Mononuclear cell (primary cell): ENCODE measurements around the gene SLC5A1. TPM values are rescaled to one million over a fixed set of nuclear protein-coding genes. Genes with fewer than 3 reads are reported as not detected.
A peak's percentile ranks its signal among the peaks of the same experiment; 100 is the strongest.
"Not testable (repeated sequence)": the region's sequence is repeated elsewhere in the genome, so short reads cannot be mapped to it uniquely, and the experiment has no call there.

Experiments
- H3K27me3 ChIP-seq: 2 replicates; pipeline ENCODE4 v1.6.0; 2011; ENCODE audit warnings: low read length, control low read depth; ENCODE audit not compliant: insufficient read depth
- H3K4me1 ChIP-seq: 2 replicates; pipeline ENCODE4 v1.5.1; 2011; ENCODE audit warnings: mild to moderate bottlenecking, low read length, control low read depth; ENCODE audit not compliant: insufficient read depth
- H3K4me3 ChIP-seq: 2 replicates; pipeline ENCODE4 v1.5.1; 2011; ENCODE audit warnings: mild to moderate bottlenecking, low read length, moderate library complexity
- H3K9me3 ChIP-seq: 2 replicates; pipeline ENCODE4 v1.5.1; 2011; ENCODE audit warnings: low read depth, mild to moderate bottlenecking, control low read depth, low read length
- total RNA-seq: library from RNA; depleted of rRNA; stranded (reverse); fragments of >200 nt; gene quantifications from one replicate; pipeline ENCODE4 v1.2.3, GENCODE V29; 2012

SLC5A1 gene
- total RNA-seq, 1 donor = not detected

DNA sequence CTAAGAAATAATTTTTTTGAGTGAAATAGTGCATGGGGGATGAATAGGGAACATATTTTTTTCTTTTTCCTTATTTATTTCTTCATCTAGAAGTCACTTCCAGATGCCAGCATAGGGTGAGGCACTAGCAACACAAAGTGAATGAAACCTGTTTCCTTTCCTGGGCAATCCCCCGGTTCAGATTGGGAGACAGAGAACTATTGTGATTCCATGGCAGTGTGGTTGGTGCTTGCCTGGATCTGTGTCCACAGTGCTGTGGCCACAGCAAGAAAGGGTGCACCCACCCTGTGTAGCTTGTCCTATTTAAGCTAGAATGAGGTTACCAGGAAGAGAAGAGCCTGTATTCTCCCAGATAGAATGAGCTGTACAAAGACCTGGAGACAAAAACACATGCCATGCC lies 57.6 kb downstream of the SLC5A1 start:
- Histone ChIP-seq H3K4me3 (no peak overlapping the region), H3K4me1 (no peaks in the 10 kb centered on the region), H3K9me3 (no peaks in the 10 kb centered on the region), H3K27me3 (peaks cover 3% of the 10 kb centered on the region)

- H3K9me3 ChIP-seq = no peaks in the 10 kb centered on the region
- peaks cover 3% of the 10 kb centered on the region for H3K27me3 ChIP-seq
- no peaks in the 10 kb centered on the region for H3K4me1 ChIP-seq
- no peak overlapping the region for H3K4me3 ChIP-seq
Measured at GRCh38 chr22:32103658-32104315, 60.7 kb downstream of the SLC5A1 start.

DNA sequence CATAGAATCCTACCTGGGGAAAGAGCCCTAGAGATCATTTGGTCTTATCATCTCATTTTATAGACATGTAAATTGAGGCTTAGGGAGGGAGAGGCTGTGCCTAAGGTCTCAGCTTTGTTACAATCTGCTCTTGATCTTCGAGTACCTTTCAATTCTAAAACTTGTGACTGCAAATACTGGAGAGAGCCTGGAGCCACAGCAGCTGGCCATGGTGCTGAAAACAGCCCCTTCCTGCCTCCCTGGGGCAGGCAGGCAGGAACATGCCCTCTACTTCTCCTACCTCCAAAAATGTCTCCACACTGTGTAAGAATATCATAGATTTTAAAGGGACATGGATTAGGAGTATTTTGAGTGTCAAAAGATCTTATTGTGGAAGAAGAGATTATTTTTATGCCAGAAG lies 63.9 kb downstream of the SLC5A1 start:
- H3K27me3 ChIP-seq = peaks cover 8% of the 10 kb centered on the region
- H3K4me1 ChIP-seq = no peaks in the 10 kb centered on the region
- no peaks in the 10 kb centered on the region for H3K9me3 ChIP-seq
- no peak overlapping the region for H3K4me3 ChIP-seq

- no peaks in the 10 kb centered on the region for H3K4me1 ChIP-seq
- peaks cover 5% of the 10 kb centered on the region for H3K27me3 ChIP-seq
- H3K9me3 ChIP-seq = no peaks in the 10 kb centered on the region
- no peak overlapping the region for H3K4me3 ChIP-seq
Measured at GRCh38 chr22:32112380-32112779, 69.3 kb downstream of the SLC5A1 start.

- no peaks in the 10 kb centered on the region for H3K4me1 ChIP-seq
- no peaks in the 10 kb centered on the region for H3K9me3 ChIP-seq
- H3K4me3 ChIP-seq = no peak overlapping the region
- no peaks in the 10 kb centered on the region for H3K27me3 ChIP-seq
Measured at GRCh38 chr22:32119568-32120235, 76.6 kb downstream of the SLC5A1 start.

GRCh38 chr22:32120603-32121002 lies 77.5 kb downstream of the SLC5A1 start:
- no peaks in the 10 kb centered on the region for H3K27me3 ChIP-seq
- H3K4me3 ChIP-seq = no peak overlapping the region
- H3K4me1 ChIP-seq = no peaks in the 10 kb centered on the region
- H3K9me3 ChIP-seq = no peaks in the 10 kb centered on the region

DNA sequence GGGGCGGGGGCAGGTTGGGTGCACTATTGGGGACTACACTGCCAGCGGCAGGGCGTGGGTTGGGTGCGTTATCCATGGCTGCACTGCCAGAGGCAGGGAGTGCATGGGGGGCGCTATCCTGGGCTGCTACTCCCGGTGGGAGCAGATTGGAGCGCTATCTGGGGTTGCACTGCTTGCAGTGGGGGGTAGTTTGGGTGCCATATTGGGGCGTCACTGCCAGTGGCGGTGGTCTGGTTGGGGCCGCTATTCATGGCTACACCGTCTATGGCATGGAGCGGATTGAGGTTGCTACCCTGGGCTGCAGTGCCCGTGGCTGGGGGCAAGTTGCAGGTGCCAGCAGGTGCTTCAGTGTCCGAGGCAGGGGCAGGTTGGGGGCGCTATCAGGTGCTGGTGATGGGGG lies 79.8 kb downstream of the SLC5A1 start:
- H3K4me3 ChIP-seq = no peak overlapping the region
- H3K9me3 ChIP-seq = no peaks in the 10 kb centered on the region
- H3K27me3 ChIP-seq = no peaks in the 10 kb centered on the region
- no peaks in the 10 kb centered on the region for H3K4me1 ChIP-seq

DNA sequence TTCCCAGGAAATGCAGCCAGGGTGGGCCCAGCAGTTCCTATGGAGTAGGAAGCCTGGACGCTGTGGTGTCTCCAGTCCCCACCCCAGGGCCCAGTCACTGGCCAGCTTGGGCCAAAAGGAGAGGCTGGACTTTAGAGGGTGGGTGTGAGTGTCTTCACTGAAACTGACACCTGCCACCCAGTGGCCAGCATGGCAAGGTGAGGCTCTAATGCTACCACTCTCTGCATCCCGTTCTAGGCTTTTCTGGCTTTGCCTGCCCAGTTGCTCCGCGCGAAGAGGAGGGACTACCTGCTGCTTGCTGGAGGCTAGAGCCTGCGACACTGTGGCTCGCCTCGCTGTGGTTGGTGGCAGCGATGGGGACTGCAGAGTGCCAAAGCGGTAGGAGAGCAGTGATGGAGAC lies 80.6 kb downstream of the SLC5A1 start:
- Histone ChIP-seq H3K9me3 (no peaks in the 10 kb centered on the region), H3K27me3 (no peaks in the 10 kb centered on the region), H3K4me1 (no peaks in the 10 kb centered on the region), H3K4me3 (no peak overlapping the region)

DNA sequence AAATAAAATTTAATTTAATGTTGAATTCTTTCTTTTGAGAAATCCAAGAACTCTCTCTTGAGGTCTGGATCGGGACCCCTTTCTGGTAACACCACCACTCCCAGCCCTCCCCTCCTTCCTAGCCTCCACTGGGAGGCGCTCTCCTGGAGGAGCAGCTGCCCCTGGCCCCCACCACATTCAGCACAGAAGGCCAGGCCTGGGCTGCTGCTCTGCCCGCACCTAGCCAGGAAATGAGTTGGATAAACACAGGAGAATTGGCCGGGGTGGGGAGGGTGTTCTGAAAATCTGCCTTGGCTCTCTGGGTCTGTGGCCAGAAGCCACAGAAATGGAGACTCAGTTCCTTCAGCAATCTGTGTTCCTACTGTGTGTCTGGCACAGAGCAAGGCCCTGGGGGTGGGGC lies 84.8 kb downstream of the SLC5A1 start:
- H3K27me3 ChIP-seq = no peaks in the 10 kb centered on the region
- no peaks in the 10 kb centered on the region for H3K4me1 ChIP-seq
- no peaks in the 10 kb centered on the region for H3K9me3 ChIP-seq
- H3K4me3 ChIP-seq = no peak overlapping the region

- no peaks in the 10 kb centered on the region for H3K27me3 ChIP-seq
- no peaks in the 10 kb centered on the region for H3K9me3 ChIP-seq
- H3K4me1 ChIP-seq = no peaks in the 10 kb centered on the region
- no peak overlapping the region for H3K4me3 ChIP-seq
Measured at GRCh38 chr22:32130464-32130863, 87.4 kb downstream of the SLC5A1 start.

- Histone ChIP-seq H3K4me1 (peaks cover under 1% of the 10 kb centered on the region), H3K4me3 (no peak overlapping the region), H3K9me3 (no peaks in the 10 kb centered on the region), H3K27me3 (no peaks in the 10 kb centered on the region)
Measured at GRCh38 chr22:32132126-32132525, 89.1 kb downstream of the SLC5A1 start.

DNA sequence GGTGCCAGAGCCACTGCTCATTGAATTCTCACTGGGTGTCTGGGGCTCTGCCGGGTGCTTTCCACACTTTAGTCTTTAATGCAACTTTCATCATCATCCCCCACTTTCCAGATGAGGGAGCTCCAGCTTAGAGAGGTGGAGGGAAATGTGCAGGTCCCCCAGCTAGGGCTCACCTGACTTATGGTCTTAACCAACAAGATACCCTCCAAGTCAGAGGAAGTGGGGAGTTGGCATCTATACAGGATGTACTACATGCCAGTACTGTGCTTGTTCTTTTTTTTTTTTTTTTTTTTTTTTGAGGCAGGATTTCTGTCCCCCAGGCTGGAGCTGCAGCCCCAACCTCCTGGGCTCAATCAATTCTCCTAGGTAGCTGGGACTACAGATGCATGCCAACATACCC lies 89.7 kb downstream of the SLC5A1 start:
- Histone ChIP-seq H3K9me3 (no peaks in the 10 kb centered on the region), H3K4me3 (no peak overlapping the region), H3K27me3 (no peaks in the 10 kb centered on the region), H3K4me1 (peaks cover 7% of the 10 kb centered on the region)

DNA sequence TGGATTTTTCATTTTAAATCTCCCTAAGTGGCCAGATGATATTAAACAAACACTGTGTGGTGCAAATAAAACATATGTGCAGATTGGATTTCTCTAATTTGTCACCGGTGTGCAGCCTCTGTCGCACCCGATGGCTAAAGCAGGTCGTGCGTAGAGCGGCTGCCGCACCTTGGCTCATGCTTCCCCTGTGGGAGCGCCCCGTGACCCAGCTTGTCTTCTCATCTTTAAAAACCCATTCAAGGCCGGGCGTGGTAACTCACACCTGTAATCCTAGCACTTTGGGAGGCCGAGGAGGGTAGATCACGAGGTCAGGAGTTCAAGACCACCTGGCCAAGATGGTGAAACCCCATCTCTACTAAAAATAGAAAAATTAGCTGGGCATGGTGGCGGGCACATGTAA lies 91.7 kb downstream of the SLC5A1 start:
- H3K4me1 ChIP-seq = peaks cover 16% of the 10 kb centered on the region
- not testable (repeated sequence) for H3K9me3 ChIP-seq, H3K4me3 ChIP-seq, H3K27me3 ChIP-seq

GRCh38 chr22:32135958-32136357 lies 92.9 kb downstream of the SLC5A1 start:
- H3K4me1 ChIP-seq = peaks cover 16% of the 10 kb centered on the region
- not testable (repeated sequence) for H3K9me3 ChIP-seq, H3K4me3 ChIP-seq, H3K27me3 ChIP-seq

- H3K9me3 ChIP-seq, H3K27me3 ChIP-seq, H3K4me3 ChIP-seq: not testable (repeated sequence)
- peaks cover 16% of the 10 kb centered on the region for H3K4me1 ChIP-seq
Measured at GRCh38 chr22:32136881-32137280, 93.8 kb downstream of the SLC5A1 start.

DNA sequence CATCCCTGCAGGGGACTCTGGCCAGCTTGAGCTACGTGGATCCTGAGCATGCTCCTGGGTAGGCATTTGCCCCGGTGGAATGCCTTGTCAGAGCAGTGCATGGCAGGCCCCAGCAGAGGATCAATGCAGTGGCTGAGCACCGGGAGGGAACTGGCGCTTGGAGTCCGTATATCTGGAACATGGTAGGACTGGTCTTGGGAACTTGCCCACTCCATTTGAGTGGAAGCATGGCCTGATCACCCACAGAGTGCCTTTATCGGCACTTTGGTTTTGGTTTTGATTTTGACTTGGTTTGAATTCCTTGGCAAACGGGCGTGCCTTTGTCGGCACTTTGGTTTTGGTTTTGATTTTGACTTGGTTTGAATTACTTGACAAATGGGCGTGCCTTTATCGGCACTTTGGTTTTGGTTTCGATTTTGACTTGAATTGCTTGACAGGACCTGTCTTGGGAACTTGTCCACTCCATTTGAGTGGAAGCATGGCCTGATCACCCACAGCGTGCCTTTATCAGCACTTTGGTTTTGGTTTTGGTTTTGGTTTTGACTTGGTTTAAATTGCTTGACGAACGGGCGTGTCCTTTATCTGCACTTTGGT lies 94.8 kb downstream of the SLC5A1 start:
- H3K9me3 ChIP-seq, H3K27me3 ChIP-seq: not testable (repeated sequence)
- peaks cover 23% of the 10 kb centered on the region for H3K4me1 ChIP-seq
- peak overlapping the region; percentile 46 for H3K4me3 ChIP-seq
